ENCODE measurements around the gene MICAL3. TPM values are rescaled to one million over a fixed set of nuclear protein-coding genes. Genes with fewer than 3 reads are reported as not detected.
A peak's percentile ranks its signal among the peaks of the same experiment; 100 is the strongest.

The MICAL3 gene
- total and polyA plus RNA-seq, 9 of the 15 experiments (the other 6 are each of a cell fraction or from before 2014, with no cell fraction given) = 0.53 to 32.1 (median 12.3) TPM

GRCh38 chr22:17980638-17981051, 43.7 kb downstream of the MICAL3 start (continued):
- TF ChIP-seq CCNT2 (IDR thresholded peaks at IDR 0.05; ENCODE audit: borderline replicate concordance, extremely low read depth, insufficient read length, low read depth, low read length) = peak; percentile 95
- TF ChIP-seq ZNF318 (IDR thresholded peaks at IDR 0.05; ENCODE audit: borderline replicate concordance in 1 of 2, low read depth in 1 of 2) = peak in 1 of 2 experiments; percentile 92; a peak in 2 of 4 replicates
- TF ChIP-seq, protein P1, sequence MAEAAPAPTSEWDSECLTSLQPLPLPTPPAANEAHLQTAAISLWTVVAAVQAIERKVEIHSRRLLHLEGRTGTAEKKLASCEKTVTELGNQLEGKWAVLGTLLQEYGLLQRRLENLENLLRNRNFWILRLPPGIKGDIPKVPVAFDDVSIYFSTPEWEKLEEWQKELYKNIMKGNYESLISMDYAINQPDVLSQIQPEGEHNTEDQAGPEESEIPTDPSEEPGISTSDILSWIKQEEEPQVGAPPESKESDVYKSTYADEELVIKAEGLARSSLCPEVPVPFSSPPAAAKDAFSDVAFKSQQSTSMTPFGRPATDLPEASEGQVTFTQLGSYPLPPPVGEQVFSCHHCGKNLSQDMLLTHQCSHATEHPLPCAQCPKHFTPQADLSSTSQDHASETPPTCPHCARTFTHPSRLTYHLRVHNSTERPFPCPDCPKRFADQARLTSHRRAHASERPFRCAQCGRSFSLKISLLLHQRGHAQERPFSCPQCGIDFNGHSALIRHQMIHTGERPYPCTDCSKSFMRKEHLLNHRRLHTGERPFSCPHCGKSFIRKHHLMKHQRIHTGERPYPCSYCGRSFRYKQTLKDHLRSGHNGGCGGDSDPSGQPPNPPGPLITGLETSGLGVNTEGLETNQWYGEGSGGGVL (CRISPR knock-in tag; IDR thresholded peaks at IDR 0.05) = no peak
- no peak for TF ChIP-seq TFE3 (CRISPR knock-in tag; IDR thresholded peaks at IDR 0.05)
- no peak for TF ChIP-seq ZNF785 (CRISPR knock-in tag; IDR thresholded peaks at IDR 0.05)
- TF ChIP-seq MAFF (IDR thresholded peaks at IDR 0.05; ENCODE audit: low read length) = no peak
- TF ChIP-seq MTF1 (CRISPR knock-in tag; IDR thresholded peaks at IDR 0.05; ENCODE audit: borderline replicate concordance) = no peak
- no peak for TF ChIP-seq ZNF551 (CRISPR knock-in tag; IDR thresholded peaks at IDR 0.05)
- TF ChIP-seq FOXK1 (CRISPR knock-in tag; IDR thresholded peaks at IDR 0.05; ENCODE audit: borderline replicate concordance) = no peak
- peak; percentile 99 for TF ChIP-seq GATA2 (CRISPR knock-in tag; IDR thresholded peaks at IDR 0.05)
- TF ChIP-seq CREB3L1 (IDR thresholded peaks at IDR 0.05; ENCODE audit: borderline replicate concordance, low read depth) = no peak
- TF ChIP-seq IRF9 (tag; IDR thresholded peaks at IDR 0.05) = peak; percentile 78; the same call in 1 of the 2 replicates
- no peak for TF ChIP-seq ZNF431 (CRISPR knock-in tag; IDR thresholded peaks at IDR 0.05)

All from K562 (cell line).